Stimulated activated CD4-positive, alpha-beta T cell treated with anti-CD3 and anti-CD28 coated beads, Interleukin-4, amount 100 ng/mL, for 24 hours (primary cell): ENCODE data around the gene ILKAP.

Source experiments
- DNase-seq: peaks from one replicate; pipeline ENCODE4 v3.0.0-alpha.2; 2020

ILKAP gene, protein sequence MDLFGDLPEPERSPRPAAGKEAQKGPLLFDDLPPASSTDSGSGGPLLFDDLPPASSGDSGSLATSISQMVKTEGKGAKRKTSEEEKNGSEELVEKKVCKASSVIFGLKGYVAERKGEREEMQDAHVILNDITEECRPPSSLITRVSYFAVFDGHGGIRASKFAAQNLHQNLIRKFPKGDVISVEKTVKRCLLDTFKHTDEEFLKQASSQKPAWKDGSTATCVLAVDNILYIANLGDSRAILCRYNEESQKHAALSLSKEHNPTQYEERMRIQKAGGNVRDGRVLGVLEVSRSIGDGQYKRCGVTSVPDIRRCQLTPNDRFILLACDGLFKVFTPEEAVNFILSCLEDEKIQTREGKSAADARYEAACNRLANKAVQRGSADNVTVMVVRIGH

DNA sequence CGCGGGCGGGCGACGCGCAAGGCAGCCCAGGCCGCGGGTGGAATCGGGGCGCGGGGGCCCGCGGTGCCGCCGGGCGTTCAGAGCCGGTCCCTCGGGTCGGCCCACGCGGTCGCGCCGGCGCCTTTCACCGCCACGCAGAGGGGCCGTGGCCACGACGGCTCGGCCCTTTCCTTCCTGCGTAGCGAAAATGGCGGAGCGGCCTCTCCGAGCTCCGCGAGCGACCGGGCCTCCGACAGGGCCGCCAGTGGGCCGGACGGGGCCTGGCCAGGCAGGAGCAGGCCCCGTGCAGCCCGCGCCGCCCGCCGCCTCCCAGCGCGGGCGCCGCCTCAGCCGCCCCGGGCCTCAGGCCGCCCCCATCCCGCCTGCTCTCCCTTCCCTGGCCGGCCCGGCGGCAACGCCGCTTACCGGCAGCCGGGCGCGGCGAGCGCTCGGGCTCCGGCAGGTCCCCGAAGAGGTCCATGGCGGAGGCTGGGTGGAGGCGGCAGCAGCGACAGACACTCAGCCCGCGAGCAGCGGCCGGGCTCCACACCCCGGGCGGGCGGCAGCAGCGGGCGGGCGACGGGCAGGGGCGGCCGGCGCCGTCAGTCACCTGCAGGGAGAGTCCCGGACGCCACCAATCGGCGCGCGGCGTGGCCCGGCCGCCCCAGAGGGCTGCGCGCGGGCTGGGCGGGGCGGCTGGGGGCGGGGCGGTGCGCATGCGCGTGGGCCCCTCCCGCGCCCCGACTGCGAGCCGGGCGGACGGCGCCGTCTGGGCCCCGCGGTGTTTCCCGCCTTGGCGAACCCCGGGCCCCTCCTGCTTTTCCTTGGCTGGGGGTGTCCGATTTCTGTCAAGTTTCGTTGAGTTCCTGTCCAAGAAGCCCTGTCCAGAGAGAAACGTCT lies at the start of gene ILKAP:
TSS of gene ILKAP (minus strand) at position 602 of the 879 bp plus-strand sequence. CDS start at position 460, 142 bp downstream.
- DNase-seq = peak; percentile 88

DNA sequence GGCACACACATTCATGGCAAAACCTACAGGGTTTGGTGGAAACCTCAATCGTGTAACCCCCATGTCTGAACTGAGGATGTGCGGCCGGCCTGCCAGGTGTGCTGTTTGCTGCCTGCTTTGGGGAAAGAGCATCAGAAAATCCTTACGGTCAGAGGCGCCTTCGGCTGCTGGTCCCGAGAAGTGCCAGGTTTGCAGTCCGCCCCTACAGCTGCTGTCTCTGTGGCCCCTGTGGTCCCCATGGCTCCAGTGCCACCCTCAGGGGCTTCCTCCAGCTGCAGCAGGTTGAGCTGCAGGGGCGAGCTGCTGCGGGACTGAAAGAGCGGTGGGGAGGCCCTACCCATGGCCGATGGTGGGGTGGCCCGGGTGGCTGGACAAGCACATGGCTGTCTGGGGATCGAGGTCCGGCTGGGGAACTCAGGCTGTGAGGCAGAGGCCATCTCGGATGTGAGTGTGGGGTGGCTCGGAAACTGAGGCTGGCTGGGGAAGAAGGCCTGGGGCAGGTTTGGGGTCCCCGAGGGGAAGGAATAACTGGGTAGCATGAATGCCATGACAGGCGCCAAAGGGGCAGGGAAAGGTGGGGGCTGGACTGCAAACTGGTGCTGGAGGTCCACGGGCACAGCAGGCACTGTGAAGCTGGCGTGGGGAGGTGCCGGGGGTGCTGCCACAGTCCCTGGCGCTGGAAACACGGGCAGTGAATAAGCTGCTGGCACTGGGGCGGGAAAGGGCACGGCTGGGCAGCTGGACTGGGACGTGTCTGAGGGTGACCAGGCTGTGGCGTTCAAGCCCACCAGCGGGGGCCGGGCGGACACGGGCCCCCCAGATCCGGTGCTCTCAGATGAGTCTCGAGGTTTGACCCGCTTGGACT lies 49.5 kb upstream of the ILKAP start:
- no peak for DNase-seq

DNA sequence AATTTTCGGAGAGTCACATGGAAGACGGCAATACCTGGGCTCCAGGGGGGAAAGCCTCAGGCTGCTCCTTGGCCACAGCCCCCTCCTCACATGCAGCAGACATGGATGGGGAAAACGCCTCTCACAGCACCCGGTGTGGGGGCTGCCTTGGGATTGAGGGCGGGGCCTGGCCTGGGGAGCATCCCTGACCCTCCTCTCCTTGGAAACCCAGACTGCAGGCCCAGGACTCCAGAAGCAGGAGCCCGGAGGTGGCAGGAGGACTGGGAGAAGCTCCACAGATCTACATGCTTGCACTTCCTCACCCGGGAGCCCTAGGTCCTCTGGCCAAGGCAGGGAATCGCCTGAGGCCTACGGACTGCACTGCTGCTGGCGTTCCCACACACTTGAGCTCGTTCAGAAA lies 48.5 kb upstream of the ILKAP start:
- DNase-seq = no peak

DNA sequence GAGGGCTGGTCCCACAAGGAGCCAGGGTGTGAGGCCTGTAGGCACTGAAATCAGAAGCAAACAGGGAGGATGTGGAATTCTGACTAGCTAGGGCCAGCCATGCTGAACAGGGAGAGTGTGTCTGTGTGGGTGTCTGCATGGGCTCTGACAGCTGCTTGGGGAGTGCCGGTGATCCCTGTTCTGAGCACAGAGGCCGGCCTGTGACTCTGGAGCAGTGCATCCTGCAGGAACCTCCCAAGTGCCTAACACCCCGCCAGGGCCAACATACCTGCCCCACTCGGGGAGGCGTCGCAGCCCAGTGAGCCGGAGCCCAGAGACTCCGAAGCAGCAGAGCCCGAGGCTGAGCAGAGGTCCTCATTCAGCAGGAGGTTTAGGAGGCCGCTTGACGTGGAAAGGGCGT lies 47.8 kb upstream of the ILKAP start:
- DNase-seq = no peak

DNA sequence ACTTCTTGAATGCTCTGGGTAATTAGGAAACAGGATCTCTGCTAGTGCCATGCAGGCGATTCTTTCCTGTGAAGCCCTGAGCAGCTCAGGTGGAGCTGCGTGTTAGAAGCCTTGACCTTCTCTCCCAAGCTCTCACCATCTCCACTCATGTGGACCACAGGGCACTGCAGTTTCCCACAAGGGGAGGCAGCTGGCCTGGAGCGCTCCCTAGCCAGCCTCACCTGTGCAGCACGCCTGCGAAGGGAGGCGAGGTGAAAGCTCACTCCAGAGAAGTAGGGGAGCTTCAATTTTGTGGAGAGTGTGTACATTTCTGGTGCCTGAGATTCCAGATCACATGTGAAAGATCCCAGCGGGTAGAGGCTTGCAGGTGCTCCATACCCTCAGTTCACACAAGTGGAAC lies 47.4 kb upstream of the ILKAP start:
- DNase-seq = no peak

DNA sequence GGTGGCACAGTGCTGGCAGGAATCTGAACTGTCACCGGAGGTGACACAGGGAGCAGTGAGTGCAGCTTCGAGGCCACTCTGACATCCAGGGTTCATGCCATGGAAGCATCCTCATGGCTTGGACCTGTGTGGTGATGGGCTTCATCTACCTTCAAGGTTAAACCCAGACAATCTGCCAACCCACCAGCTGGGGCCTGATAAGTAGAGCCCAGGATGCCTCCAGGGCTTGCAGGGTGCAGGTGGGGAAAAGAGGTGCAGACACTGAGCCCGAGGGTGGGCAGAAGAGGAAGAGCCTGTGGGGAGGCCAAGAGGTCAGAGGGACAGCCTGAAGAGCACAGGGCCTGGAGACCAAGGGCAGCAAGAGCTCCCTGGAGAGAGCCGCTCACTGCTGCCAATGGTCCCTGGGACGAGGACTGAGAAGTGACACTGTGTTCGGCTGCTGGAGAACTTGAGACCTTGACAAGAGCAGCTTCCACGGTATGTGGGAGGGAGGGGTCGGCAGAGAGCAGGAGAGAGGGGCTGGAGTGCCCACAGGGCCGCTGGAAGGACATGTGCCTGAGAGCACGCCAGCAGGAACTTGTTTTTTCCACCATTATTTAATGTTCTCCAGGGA lies 44.5 kb upstream of the ILKAP start:
- DNase-seq = no peak

DNA sequence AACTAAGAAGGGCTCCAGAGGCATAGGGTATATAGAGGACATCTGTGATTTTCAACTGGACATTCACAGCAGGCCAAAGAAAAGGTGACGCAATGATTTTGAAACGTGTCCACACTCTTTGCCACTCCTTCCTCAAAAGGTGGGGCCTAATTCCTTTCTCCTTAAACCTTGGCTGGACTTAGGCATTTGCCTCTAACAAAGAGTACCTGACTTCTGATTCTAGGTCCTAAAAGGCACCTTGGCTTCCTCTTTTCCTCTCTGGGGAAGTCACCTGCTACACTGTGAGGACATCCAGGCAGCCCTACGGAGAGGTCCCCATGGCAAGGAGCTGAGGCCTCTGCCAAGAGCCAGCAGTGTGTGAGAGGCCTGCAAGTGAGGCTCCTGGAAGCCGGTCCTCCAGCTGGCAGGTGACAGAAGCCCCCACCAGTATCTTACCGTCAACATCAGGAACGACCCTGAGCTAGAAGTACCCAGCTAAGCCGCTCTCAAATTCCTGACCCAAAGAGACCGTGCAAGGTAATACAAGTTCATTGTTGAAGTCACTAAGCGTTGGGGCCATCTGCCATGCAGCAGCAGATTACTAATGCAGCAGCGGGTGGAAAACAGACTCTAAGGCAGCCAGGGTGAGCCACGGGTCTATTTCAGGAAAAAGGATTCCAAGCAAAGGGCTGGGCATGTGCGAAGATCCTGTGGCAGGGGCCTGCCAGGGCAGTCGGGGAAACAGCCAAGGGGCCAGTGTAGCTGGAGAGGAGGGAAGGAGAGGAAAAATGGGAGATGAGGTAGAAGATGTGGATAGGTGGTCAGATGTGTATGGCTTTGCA lies 43.7 kb upstream of the ILKAP start:
- DNase-seq = no peak

DNA sequence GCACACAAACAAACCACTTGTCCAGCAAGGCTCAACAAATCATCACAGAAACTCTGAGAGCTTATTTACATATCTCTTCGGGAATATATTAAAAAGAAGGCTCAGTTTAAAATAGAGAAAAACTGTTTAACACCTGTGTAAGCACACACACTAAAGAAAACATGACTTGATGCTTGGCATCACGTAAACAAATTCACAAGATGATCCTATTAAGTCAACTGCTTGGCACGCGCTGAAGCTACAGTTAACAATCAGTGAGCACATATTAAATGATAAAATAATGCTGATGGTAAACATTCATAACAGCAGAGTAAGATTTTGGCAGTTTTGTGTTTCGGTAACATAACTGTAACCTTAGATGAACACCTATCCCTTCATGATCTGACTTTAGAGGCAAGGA lies 40.7 kb upstream of the ILKAP start:
- DNase-seq = no peak

DNA sequence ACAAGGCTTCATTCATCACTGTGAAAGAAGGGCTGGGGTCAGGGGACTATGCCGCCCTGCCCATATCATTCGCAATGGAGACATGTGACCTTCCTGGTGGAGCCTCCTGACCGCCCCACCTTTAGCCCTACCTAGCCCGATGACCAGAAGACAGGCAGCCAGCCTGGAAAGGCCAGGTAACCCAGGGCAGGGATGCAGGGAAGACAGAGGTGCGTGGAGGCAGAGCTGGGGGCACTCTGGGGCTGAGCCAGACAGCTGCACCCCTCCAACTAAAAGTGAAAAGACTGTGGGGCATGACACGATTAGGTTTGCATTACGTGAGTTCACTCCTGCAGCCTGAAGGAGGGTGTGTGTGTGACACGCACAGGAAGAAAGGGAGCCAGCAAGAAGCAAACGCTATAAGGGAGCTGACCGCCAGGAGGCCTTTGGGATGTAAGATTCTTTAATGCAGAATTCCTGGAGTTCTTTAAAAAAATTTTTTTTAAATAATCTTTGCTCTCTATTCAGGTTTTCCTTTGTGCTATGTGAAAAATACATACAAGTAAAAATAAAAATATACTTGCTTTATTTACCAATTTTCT lies 40.1 kb upstream of the ILKAP start:
- no peak for DNase-seq

DNA sequence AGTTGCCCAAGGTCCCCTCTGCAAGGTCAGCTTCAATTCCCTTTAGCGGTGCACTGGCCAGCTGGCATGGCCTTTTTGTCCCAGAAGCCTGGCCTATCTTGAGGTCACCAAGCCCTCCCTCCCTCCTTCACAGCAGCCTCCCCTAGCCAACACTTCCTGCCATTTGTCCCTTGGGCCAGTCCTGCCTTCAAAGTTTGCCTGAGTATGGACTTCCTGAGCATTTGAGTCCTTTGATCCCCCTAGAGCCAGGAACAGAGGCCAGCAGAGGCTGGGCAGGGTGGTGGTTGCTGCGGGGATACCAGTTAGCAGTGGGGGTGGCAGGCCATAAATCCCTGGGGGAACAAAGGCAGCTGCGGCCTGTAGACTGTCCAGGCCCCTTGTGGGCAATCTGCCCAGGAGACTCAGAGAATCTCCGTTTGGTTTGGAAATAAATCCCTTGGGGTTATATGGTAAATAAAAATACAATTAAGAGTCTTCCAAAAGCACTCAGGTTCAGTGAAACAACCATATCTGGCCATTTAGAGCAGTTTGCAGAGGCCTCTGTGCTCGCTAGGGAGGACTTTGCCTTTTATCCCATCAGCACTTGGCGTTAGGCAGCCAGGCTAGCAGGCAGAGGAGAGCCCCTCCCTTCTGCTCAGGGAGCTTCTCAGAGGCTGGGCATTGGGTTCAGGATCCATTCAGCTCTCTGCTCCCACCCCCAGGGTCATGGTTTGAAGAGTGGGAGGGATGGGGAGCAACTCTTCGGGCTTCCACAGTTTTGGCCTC lies 39.4 kb upstream of the ILKAP start:
- DNase-seq = no peak

DNA sequence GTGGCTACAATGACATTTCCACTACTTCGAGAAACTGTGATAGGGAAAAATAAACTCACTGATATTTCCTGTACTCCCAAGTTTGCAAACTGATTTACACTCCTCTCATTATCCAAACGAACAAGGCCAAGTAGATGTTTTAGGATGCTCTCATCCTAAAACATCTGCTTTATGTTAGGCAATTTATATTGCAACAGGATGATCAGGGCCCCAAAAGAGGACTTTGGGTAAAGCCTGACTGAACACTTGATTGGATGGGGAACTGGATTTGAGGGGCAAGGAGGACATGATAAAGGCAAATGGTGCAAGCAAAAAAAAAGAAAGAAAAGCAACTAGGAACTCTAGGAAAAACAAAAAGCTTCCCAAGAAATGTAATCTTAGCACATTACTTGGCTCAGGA lies 38.5 kb upstream of the ILKAP start:
- DNase-seq = no peak

DNA sequence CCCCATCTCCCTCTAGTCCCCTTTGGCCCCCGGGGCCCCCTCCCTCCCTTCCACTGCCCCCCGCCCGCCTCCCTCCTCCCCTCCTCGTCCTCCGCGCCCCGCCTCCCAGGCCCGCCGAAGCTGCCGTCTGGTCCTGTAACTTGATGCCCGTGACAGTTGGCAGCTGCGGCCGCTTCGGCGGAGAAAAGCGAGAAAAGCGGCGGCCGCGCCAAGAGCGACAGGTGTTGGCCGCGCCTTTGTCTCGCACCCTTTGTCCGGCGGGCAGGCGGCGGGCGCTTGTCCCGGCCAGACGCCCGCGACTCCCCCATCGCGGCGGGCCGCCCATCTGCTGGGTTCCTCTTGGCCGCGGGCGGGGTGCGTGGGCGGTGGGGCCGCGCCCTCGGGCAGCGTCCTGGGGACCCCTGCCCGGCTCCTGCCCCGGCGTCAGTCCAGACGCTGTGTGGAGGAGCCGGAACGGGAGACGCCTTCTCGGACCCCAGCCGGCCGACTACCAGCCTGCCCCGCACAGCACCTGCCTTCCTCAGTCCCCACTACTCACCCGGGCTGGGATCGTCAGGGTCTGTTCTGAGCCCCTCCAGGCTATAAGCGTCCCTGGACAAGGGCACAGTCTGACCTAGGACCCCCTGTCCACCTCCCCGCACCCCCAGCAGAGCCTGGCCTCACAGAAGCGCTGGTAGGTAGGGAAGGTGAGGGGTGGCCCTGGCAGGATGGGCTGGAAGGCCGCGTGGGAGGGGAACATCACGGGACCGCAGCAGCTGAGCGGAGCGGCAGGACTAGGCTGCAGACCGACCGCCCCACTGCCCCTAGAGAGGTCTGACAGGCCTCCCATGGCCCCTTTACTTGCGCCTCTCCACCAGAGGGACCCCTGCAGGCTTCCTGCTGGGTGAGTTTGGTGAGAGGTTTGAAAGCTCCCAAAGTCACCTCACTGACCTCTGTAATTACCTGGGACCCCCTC lies 37.5 kb upstream of the ILKAP start:
- no peak for DNase-seq

DNA sequence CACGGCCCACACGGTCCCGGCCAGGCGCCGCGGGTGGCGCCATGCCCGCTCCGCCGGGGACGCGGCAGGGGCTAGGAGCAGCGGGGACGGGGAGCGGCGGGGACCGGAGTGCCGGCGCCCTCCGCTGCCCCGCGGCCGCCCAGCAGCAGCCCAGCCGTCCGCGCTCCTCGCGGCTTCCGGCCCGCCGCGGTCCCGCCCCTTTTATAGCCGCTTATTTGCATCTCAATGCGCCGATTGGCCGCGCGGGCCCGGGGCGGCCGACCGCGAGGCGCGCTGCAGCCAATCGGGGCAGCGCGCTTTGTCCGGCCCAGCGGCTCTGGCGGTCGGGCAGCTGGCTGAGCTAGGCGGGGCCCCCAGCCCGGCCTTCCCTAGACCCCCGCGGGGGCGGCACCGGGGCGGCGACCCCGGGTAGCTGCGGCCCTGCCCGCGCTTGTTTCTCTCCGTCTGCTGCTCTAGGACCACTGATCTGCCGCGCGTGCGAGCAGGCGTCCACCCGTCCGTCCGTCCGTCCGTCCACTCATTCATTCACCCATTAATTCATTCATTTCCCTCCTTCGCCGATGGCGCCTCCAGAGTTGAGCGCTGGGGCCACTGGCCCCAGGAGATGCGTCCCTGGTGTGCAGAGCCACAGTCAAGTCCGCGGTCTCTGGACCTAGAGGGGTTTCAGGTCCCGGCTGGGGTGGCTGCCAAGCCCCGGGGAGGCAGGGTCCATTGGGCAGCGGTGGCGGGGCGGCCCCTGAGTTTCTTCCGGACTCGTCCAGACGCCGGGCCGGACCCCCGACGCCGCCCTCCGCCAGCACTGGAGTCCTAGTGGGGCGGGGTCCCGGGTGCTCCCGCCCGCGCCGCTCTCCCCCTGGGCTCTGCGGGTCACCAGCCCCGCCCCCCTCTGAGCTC lies 36.6 kb upstream of the ILKAP start, which contains the start of gene HES6:
TSS of gene HES6 (minus strand) at position 176 of the 894 bp plus-strand sequence. CDS start at position 43, 133 bp downstream.
- peak; percentile 77 for DNase-seq

DNA sequence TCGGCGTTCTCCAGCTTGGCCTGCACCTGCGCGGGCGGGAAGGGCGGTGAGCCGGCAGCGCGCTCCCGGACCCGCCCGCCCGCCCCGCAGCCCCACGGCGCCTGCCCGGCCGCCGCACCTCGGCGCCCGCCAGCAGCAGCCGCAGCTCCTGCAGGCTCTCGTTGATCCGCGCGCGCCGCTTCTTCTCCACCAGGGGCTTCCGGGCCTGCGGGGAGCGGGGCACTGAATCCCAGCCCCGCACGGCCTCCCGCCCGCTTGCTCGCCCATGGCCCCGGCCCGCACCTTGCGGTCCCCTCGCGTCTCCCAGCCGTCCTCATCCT lies 36.0 kb upstream of the ILKAP start:
- peak; percentile 25 for DNase-seq

DNA sequence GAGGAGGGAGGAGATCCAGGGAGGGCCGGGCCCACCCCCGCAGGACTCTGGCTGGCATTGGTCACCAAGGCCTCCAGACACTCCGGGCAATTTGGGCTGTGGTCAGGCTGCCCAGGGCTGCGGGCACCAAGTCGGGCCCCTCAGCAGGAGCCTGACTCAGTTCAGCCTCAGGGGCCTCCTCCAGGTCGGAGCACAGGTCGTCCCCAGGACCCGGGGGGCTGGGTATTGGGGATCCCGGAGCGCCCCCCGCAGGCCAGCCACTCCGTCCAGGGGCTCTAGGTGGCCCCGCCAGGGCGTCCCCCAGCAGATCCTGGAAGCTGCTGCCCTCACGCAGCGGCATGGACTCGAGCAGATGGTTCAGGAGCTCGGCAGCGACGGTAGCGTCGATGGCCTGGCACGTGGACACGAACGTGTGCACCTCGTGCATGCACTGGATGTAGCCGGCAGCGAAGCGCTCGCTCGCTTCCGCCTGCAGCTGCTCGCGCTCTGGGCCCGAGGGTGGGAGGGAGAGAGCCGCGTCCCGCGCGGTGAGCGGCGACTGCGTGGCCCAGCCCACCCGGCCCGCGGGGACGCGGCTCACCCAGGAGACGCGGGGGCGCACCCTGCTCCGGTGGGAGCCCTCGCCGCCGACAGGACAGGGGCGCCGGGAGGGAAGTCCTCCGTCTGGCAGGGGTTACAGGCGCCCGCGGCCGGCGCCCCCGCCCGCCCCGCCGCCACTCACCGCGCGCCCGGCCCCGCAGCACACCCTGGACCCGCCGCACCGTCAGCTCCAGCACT lies 35.5 kb upstream of the ILKAP start:
- DNase-seq = peak; percentile 35

DNA sequence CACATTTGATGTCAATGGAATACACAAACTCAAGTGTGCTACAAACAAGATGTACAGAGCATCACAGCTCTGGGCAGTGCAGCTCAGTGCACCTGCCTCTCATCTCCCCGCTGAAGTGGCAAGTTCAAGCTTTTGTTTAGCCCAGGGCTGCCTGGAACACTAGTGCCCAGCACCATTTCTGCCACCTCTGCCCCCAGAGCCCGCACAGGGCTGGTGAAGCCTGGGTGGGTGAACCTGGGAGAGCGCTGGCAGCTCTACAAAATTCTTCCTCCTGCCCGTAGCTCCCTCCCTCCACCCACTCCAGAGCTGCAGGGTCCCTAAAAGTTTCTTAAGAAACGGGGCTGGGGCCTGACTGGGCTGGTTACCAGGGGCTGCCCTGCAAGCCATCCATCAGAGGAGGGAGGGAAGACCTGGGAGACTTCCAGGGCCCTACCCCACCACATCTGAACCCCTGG lies 34.8 kb upstream of the ILKAP start:
- no peak for DNase-seq

DNA sequence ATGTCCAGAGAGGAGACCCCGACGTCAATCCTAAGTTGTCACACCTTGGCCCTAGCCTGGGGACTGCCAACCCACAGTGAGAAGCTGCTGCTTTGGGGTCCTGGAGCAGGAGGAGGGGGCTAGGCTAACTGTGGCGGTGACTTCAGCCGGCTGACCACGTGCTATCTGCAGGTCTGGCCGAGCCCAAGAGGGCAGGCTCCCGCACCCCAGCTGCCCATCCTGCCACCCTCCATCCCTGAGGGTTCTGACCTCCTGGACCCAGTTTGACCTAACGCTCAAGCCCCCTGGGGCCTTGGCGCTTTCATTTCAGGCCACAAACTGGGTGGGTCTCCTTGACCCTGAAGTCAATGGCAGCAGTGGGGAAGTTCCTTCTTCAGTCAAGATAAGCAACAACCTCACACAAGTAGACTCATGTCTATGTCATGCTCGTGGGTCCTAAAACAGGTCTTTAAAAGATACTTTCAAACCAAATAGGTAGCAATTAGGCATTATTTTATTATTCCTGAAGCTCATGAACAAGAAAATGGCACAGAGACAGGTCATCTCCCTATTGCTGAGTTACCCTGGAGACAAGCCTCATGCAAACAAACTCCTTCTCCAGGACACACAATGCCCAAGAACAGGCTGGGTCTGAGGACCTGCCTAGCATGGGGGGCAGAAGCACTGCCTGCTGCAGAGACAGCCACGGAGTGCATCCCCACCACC lies 34.1 kb upstream of the ILKAP start:
- DNase-seq = no peak
